ENCODE measurements around the gene NES.

The NES gene

GRCh38 chr1:156676820-156677615 lies at the start of gene NES:
TSS of gene NES (minus strand) at chr1:156677407. CDS start at chr1:156677264, 143 bp downstream.
- DNase-seq: no peak

DNA sequence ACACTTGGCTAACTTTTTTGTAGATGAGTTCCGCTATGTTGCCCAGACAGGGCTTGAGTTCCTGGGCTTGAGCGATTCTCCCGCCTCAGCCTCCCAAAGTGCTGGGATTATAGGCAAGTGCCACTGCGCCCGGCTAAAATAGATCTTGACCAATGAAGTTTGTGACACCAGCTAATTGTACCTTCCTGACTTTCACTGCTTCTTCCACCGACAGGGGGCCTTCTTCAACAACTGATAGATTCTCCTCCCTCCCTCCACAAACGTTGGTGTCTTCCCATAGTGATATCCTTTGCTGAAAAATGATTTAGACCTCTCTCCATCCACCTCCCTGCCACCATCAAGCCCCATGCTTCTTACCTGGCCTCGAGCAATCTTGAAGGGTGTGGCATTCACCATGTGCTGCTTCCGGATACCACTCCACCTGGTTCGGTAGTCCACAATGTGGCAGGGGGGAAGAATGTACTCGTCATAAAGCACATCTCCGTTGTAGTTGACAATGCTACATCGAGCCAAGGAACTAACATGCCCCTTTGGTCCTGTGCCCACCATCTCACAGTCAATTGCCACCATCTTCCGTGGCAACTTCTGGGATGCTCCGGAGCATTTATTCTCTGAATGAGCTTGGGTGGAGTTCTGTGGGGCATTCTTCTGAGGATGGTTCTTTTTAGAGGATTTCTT lies 49.5 kb upstream of the NES start:
- peak; percentile 38 for DNase-seq

DNA sequence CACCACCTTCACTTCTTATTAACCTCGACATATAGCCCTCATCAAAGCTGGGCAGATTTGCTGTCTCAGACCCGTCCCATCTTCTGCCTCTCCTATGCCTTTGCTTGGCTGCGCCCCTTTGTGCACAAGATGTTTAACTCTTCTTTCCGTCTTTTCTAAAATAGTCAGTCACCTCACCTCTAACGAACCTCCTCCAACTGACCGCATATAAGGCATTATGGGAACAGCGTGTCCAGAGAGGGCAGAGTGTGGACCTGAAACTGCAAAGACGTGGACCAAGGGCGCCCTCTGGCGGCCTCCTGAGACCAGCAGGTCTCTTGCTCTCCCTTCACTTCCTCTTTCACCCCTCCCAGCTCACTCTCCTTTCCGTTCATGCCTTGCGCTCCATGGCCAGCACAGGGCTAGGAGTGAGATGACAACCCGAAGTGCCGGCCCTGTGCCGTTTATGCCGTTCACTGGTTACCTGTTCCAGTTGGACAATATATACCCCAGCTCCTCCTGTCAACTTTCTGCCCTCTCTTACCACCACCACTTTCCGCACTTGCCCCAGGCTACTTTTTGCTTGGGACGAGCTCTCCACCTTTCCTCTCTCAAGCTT lies 48.6 kb upstream of the NES start:
- DNase-seq: peak; percentile 64

DNA sequence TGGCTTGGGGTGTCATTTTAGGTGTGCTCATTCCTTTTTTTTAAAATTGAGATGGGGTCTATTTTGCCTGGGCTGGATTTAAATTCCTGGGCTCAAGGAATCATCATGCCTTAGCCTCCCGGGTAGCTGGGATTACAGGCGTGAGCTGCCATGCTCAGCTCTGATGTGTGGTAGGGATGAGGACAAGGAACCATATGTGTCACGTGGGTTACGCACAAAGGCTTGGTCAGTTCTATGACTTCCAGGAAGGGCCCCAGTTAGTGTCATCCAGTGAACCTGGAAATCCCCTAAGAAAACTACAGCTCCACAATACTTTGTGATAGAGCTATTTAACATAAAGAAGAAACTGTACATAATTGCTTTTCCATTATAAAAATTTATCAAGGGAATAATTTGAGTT lies 44.3 kb upstream of the NES start:
- no peak for DNase-seq

DNA sequence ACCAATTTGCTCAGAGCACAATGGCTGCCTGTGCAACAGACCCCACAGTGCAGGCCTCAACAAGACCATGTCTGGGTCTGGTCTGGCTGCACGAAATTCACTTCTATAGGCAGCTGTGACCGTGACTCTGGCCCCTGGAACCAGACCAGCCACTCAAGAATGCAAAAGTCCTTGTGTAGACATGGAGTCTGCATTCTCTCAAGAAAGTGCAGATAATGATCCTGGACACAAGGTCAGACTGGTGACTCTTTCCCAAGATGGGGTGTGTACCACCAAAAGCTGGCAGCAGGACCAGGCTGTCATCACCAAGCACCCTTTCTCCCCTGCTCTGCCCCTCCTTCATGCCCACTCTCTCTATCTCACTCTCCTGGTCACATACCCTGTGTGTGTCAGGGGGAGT lies 43.9 kb upstream of the NES start:
- no peak for DNase-seq

DNA sequence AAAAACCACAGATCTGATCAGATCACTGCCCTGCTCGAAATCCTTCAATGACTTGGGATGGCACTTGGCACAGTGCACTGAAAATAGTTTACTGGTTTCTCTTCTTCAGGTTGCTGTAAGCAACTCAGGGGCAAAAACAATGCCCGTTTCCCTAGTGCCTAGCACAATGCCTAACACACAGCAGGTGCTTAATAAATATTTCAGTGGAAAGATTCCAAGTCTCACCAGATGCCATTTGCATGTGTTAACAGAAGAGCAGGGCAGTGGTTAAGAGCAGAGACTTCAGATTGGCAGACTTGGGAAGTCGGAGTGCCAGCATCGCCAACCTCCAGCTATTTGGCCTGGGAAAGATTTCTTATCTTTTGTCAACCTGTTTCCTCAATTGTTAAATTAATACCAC lies 40.1 kb upstream of the NES start:
- no peak for DNase-seq

DNA sequence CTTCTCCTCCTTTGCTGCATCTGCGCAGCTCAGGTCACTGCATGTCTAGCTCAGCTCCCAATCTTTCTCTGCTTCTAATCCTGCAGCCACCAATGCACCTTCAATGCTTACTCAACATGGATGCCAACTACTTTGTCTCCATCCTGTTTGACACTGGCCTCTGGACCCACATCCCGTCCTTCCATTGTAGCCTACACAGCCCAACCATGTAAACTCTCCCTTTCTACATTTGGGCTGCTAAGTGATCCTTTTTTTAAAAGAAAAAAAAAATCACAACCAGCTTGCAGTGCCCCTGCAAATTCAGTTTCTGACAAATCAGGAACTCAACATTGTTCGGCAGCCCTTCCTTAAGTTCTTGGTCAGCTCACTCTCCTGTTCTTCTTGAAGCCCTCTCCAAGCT lies 37.6 kb upstream of the NES start:
- no peak for DNase-seq

- DNase-seq: no peak
These were observed 35.4 kb upstream of the NES start for GRCh38 chr1:156712626-156713025.

DNA sequence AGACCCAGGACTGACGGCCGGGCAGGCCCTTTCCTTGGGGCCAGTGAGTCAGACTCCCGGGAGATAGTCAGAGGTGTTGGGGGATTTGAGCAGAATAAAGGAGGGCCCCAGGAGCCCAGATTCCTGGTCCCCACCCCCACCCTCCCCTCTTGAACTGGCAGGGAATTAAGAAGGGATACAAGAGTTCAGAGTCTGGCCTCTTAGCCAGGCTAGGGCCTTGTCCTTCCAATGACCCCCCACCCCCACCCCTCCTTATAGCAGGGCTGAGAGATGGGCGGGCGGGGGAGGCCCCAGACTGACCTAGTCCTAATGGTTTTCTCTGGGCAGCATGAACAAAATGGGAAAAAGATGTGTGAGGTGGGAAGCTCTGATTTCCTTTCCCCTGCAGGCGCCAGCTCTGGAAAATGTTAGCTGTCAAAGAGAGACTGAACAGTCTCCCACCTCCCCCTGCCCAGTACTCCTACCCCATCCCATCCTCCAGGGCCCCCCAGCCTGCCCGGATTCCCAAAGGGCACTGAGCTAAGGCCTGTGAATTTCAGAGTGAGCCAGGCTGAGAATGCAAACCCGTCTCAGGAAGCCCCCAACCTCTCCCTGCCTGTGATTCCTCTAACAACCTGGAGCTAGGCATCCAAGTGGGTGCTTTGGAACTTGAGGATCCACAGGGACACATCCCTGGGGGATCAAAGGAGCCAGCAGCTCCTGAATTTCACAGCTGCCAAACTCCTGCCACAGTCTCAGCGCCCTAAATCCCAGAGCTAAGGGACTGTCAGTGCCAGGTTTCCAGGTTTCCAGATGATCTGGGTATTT lies 34.0 kb upstream of the NES start:
- DNase-seq: no peak

- DNase-seq: no peak
These were observed 32.7 kb upstream of the NES start for GRCh38 chr1:156709757-156710489.

DNA sequence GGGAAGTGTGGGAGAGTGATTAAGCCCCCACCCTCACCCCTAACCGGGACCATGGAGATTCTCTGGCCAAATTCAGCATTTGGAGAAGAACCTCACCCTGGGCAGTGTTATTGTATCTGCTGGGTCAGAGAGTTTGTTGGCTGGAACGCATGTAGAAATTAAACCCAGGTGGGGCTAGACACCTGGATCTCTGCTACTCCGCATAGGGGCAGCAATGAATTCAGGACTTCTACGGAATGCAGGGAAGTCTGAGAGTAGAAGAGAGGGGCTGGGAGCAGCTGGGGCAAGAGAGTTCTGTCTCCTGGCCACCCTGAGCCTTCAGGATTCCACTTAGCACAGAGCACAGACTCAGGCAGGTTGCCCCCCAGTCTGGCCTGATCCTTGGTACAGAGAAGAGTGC lies 31.8 kb upstream of the NES start:
- DNase-seq: no peak

DNA sequence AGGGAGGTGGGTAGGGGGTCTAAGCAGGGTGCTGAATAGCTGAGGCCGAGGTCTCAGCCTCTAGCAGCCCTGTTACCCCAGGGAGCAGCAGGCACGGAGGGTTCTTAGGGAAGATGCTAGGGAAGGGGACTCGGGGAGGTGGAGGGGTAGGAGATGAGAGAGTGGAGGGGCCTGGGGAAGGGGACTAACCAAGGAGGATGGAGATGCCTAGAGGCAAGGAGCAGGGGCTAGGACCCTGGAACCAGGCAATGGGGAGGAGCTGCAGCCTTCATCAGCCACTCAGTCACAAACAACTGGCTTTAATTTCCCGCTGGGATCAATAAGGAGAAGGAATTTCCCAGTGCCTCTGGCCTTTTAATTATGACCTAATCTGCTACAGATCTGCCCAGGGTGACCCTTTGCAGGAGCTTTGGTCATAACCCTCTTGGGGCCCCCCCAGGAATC lies 31.0 kb upstream of the NES start:
- DNase-seq: no peak

- DNase-seq: no peak
These were observed 30.4 kb upstream of the NES start for GRCh38 chr1:156707417-156708217.

- DNase-seq: no peak
These were observed 29.6 kb upstream of the NES start for GRCh38 chr1:156706657-156707416.

DNA sequence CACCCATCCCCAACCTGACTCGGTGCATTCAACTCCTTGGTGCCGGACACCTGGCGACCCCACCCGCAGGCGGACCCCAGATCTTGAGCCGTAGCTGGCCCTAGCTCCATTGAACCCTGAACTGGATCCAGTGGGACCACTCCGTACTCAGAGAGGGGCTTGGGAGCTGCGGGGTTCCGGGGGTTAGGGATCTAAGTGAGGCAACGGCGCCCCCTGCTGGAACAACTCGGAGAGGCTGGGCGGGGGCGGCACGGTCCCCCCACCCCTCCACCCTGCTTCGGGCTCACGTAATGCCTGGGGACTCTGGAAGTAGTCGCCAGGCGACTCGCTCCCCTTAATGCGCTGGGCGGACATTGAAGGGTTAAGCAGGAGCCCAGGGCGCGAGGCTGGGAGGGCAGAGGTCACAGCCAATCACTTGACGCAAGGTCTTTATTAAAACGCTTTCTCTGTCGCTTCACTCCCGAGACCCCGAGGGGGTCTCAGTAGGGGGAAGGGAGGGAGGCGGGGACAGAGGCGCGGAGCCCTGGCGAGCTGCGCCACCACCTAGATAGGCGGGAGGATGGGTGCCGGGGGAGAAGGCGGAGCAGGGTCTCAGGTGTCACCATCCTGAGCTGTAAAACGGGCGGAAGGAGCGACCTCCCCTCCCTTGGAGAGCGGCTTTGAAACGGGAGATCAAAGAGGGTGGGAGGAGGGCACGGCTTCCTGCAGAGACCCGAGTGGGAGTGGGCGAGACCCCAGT lies 28.9 kb upstream of the NES start:
- peak; percentile 66 for DNase-seq

DNA sequence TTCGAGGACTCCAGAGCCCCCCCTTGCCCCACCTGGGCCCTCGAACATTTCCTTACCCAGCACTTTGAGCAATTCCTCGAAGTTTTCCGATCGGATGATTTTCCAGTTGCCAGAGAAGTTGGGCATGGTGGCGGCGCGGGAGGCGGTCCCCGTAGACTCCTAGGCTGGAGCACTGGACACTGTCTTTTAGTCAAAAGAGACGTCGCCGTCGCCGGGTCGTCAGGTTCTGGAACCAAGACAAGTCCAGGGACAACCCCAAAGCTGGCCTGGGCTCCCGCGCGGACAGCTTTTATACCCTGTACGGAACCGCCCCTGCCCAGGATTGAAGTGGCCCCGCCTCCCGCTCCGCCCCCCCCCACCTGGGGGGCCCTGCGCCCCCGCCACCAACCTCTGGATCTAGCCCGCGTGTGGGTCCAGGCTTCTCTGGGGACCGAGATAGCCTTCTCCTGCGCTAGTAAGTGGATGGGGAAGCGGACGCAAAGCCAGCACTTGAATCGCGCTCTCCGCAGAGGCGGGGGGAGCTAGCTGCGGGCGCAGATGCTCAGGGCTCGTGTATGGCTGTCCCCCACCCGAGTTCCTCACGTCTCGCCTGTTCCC lies 28.2 kb upstream of the NES start, which contains the start of gene CRABP2:
Gene CRABP2, minus strand, starts transcription at position 263 of the 597 bp plus-strand sequence. Its CDS starts 137 bp downstream, at position 126.
- no peak for DNase-seq

GRCh38 chr1:156704930-156705320 lies 27.7 kb upstream of the NES start:
- peak; percentile 24 for DNase-seq

GRCh38 chr1:156704166-156704711 lies 27.0 kb upstream of the NES start:
- no peak for DNase-seq

DNA sequence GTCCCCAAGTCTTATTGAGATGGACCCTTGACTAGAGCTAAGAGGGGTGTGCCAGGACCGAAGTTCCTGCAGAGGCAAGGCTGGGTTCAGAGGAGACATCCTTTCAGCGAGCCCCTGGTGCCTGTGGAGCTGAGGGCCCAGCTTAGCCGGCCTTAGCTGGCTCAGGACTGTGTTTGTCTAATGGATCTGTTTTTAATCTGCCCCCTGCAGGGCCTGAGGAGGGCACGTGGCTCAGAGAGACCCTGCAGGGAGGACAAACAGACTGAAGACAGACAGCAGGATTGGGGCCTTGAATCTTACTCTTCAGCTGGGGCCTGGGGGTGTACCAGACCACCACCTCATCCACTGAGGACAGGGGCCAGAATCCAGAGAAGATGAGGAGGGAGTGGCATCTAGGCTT lies 26.5 kb upstream of the NES start:
- DNase-seq: no peak

Measured in activated T-cell treated with anti-CD3 and anti-CD28 coated beads for 4 hours (primary cell).